Smooth muscle cell of the brain vasculature (primary cell): ENCODE measurements around the gene PPP1R14C.
"Not testable (repeated sequence)": the region's sequence is repeated elsewhere in the genome, so short reads cannot be mapped to it uniquely, and the experiment has no call there.

Experiments used
- DNase-seq: peaks from one replicate; pipeline ENCODE4 v3.0.0-alpha.2; 2012; ENCODE audit warnings: low read depth, low spot score

Gene PPP1R14C

DNA sequence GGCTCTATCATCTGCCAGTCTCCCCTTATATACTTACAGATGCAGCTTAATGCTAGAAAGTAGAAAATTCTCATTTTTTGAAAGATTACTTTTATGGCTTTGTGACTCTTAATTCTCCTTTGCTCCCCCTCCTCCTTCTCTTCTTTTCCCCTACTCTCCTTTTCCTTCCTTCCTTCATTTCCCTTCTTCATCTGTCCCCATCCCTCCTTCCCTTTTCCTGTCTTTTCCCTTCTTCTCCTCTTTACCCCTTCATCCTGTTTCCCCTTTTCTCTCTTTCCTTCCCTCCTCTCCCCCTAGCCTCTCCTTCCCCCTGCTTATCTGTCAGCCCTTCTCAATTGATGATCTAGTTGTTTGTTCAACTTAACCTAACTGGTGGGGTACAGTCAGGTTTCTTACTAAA, 71.5 kb downstream of the PPP1R14C start:
- DNase-seq = no peak

GRCh38 chr6:150220634-150221551, 78.0 kb downstream of the PPP1R14C start:
- DNase-seq = no peak

GRCh38 chr6:150224820-150225219, 82.0 kb downstream of the PPP1R14C start:
- no peak for DNase-seq

DNA sequence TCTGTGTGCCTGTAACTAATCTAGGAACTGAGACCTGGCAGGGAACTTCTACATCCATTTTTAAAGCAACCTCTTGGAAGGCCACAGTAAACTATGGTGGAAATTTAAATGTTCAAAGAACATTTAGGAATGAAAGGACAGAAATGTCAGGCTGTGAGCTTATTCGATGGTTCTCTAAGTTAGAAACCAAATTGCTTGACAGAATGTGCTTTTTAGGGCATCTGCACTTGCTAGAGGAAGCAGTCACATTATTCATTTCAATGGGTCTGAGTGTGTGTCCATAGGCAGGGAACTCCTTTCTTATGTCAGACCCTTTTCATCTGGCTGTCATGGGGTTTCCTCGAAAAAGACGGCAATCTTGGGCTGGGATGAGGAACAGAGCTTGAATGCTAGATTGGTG, 84.4 kb downstream of the PPP1R14C start:
- no peak for DNase-seq

DNA sequence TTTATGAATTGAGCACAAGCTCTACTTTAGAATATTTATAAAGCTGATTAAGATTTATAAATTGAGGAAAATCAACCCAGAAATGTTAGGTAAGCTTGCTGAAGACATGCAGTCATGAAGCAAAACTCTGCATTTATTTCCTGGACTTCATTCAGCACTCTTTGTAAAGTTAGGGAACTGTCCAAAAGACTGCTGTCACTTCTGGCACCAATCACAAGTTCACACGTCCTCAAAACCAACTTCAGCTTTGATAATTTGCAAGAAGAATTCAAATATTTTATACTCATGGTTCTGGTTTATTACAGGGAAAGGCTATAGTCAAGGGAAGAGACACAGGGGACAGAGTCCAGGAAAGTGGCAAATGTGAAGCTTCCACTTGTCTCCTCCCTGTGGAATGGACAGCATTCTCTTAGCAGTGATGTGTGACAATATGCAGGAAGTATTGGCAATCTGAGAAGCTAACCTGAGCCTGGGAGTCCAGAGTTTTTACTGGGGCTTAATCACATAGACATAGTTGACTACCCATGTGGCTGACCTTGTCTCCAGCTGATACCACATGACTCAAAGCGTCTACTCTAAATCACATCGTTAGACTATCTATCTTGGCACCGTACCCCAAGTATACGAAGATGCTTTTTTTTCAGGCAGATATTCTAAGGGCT, 85.4 kb downstream of the PPP1R14C start:
- no peak for DNase-seq

- DNase-seq = no peak
Observed at GRCh38 chr6:150229436-150230163, 86.8 kb downstream of the PPP1R14C start.

- no peak for DNase-seq
Observed at GRCh38 chr6:150230164-150230561, 87.3 kb downstream of the PPP1R14C start.

DNA sequence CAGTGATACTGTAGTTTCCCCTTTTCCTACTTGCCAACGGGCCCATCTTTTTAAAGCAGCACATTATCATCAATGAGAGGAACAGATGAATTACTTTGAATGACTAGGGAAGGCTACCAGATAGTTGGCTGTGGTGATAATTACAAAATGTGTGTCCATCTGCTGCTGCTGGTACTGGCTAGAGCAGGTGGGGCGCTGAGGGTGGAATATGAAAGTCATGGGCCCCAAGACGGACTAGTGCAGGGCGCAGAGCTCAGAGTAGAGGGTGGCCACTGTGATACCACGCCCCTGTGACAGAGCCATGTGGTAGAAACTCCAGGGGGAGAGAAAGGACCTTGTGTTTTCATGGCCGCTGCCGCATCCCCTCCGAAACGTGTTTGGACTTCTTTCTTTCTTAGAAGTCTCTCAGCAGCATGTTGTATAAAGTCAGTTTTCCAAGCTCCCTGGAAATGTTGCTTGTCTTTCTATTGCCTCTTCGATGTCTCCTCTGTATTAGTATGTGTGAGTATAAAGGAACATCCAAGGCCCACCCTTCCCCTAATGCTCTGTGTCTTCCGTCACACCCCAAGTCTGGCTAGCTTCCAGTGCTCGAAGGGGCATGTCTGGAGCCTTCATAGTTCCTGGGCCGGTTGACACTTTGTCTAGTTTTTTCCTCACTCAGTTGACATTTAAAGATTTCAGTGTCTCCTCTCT, 88.1 kb downstream of the PPP1R14C start:
- DNase-seq = no peak

GRCh38 chr6:150231525-150231850, 88.6 kb downstream of the PPP1R14C start:
- DNase-seq = no peak

DNA sequence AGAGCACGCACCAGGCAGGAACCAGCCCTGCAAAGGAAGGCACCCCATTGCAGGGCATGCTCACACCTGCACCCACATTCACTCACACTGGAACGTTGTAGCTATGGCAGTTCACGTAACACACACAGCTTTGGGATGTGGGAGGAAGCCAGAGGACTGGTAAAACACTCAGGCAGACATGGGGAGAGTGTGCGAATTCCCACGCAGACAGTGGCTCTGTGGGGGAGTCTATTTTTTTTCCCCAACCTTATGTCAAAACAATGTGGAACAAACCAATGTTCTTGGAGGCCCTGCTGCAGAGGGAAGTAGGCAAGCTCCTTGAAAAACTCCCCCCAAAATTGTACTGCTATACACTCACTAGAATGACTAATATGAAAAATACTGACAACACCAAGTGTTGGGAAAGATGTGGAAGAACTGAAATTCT, 91.0 kb downstream of the PPP1R14C start:
- DNase-seq = no peak

GRCh38 chr6:150235218-150235617, 92.4 kb downstream of the PPP1R14C start:
- DNase-seq = no peak

GRCh38 chr6:150236114-150236513, 93.3 kb downstream of the PPP1R14C start:
- DNase-seq = no peak

DNA sequence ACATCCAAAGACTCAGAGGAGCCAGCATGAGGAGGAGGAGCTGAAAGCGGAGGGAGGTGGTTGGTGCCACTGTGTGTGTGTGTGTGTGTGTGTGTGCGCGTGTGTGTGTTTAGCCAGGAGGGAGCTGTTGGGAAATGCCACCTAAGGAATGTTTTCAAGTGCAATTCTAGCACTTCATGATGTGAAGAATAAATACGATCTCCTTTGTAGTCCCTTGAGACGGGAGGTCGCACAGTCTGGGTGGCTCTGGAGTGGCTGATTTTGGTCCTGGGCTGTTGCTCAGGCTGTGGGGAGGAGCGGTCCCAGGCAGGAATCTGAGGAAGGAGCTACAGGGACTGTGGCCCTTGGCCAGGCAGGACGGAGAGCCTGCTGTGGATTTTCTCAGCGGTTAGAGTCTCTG, 93.7 kb downstream of the PPP1R14C start:
- DNase-seq = no peak

- no peak for DNase-seq
Observed at GRCh38 chr6:150237626-150238025, 94.8 kb downstream of the PPP1R14C start.

DNA sequence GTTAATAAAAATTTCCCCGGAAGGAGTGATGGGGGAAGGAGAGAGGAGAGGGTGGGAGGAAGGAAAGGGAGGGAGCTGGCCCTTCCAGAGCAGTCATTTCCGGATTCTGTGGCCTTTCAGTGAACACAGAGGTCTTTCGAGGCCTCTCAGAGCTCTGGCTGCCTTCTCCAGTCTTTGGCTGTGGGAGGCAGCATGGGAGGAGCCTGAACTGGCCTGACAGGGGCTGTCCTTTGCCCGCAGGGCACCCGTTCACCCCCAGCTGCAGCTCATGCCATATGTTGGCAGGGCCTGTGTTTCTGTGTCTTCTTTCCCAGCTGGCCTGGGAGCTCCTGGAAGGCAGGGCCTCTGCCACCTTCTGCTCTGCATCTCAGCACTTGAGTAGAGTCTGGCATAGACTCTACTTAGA, 95.5 kb downstream of the PPP1R14C start:
- DNase-seq = no peak

- DNase-seq = no peak
Observed at GRCh38 chr6:150238846-150239407, 96.1 kb downstream of the PPP1R14C start.

- not testable (repeated sequence) for DNase-seq
Observed at GRCh38 chr6:150241756-150242155, 98.9 kb downstream of the PPP1R14C start.

- no peak for DNase-seq
Observed at GRCh38 chr6:150243620-150244314, 100.9 kb downstream of the PPP1R14C start.

- no peak for DNase-seq
Observed at GRCh38 chr6:150245148-150245935, 102.5 kb downstream of the PPP1R14C start.

GRCh38 chr6:150247803-150248202, 105.0 kb downstream of the PPP1R14C start:
- no peak for DNase-seq
